ENCODE data around the gene SYCE1L. TPM values are rescaled to one million over a fixed set of nuclear protein-coding genes. Genes with fewer than 3 reads are reported as not detected.
A peak's percentile ranks its signal among the peaks of the same experiment; 100 is the strongest.
"Not testable (repeated sequence)": the region's sequence is repeated elsewhere in the genome, so short reads cannot be mapped to it uniquely, and the experiment has no call there.

SYCE1L gene, protein sequence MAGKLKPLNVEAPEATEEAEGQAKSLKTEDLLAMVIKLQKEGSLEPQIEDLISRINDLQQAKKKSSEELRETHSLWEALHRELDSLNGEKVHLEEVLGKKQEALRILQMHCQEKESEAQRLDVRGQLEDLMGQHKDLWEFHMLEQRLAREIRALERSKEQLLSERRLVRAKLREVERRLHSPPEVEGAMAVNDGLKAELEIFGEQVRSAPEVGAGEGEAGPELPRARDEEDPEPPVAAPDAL
- polyA plus RNA-seq (2013, experiment 1 of 2; ENCODE audit: insufficient read length) = 0.33 TPM
- 0.65 TPM for polyA plus RNA-seq (2013, experiment 2 of 2; ENCODE audit: insufficient read length)

DNA sequence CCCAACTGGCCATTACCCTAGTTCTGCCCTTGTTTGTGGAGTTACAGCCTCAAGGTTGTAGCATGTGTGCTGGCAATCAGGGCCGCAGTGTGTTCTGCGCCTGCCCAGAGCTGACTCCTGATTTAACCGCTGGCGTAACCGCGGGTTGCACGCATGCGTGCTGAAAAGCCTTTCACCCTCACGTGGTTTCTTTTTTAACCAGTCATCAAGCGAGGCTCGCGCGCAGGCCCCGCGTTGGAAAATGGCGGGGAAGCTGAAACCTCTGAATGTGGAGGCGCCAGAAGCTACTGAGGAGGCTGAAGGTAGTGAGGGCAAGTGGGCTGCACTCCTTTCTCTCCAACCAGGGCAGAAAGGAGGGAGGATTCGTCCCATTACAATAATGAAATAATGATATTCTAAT is at the start of gene SYCE1L:
TSS of gene SYCE1L (plus strand) at position 198 of the 400 bp plus-strand sequence. CDS start at position 242, 44 bp downstream.
- no peak for DNase-seq

DNA sequence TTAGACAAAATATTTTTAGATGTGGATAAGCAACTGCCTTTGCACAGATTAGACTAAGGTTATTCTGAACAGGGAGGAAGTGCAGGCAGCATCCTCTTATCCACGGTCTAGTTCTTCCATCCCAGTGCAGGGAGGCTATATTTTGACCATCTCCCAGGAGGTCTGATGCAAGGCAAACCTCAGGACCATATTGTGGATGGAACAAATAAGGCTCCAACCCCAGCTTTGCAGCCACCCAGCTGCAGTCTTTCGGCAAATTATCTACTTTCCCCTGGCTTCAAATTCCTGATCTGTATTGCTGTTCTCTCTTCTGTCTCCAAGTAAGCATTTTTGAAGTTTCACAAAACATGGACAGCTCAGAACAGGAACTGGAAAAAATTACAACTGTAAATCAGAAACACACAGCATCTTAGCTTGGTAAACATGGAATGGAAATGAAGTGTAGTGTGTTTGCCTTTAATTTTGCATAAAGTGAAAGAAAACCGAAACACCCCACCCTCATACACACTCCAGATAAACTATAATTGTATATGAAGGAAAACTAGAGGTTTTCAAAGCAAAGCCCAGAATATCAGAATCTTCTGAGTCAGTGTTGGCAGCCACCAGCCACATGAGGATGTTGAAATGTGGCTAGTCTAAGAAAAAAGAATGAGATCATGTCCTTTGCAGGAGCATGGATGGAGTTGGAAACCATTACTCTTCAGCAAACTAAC is 41.7 kb upstream of the SYCE1L start:
- DNase-seq = no peak

GRCh38 chr16:77158293-77158692 is 40.9 kb upstream of the SYCE1L start:
- DNase-seq = no peak

GRCh38 chr16:77165006-77165405 is 34.2 kb upstream of the SYCE1L start:
- DNase-seq = no peak

- DNase-seq = not testable (repeated sequence)
Measured at GRCh38 chr16:77165536-77166236, 33.5 kb upstream of the SYCE1L start.

GRCh38 chr16:77166726-77167125 is 32.5 kb upstream of the SYCE1L start:
- no peak for DNase-seq

DNA sequence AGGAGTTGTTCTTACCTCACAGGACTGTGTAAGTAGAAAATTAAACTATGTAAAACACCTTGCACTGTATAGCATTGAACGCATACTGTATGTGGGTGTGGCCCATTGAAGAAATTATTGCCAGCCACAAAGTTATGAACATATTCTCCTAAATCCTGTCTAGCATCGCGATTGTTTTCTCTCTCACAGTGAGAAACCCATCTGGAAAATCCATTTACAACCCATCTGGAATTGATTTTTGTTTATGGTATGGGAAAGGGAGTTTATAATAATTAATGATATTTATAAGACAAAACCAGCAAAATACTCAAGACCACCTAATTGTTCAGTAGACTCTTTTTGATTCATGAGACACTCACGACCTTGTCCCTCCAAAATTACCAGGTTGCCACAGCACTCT is 30.3 kb upstream of the SYCE1L start:
- DNase-seq = no peak

DNA sequence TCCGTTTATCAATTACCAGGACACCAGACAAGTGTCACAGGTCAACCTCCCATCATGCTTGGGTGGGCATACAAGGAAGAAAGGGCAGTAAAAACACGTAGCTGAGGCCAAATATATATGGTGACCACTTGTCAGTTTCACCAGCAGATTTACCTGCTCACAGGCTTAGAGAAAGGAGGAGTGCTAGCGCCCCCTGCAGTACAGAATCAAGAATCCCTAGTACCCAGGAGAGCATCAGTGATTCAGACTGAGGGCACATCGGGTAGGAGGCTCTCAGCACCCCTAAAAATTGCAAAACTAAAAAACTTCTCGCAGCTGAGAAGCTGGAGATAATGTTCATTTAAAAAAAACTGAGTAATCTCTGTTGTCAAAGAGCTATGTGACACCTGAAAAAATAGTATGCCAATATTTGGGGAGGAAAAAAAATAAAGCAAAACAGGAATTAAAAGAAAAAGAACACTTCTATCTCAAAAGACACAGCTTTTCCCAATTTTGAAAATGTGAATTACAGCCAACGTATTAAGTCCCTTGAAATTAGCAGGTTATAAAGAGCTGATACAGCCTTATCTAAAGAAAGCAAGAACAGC is 29.5 kb upstream of the SYCE1L start:
- peak; percentile 20 for DNase-seq

GRCh38 chr16:77170805-77171204 is 28.4 kb upstream of the SYCE1L start:
- no peak for DNase-seq

DNA sequence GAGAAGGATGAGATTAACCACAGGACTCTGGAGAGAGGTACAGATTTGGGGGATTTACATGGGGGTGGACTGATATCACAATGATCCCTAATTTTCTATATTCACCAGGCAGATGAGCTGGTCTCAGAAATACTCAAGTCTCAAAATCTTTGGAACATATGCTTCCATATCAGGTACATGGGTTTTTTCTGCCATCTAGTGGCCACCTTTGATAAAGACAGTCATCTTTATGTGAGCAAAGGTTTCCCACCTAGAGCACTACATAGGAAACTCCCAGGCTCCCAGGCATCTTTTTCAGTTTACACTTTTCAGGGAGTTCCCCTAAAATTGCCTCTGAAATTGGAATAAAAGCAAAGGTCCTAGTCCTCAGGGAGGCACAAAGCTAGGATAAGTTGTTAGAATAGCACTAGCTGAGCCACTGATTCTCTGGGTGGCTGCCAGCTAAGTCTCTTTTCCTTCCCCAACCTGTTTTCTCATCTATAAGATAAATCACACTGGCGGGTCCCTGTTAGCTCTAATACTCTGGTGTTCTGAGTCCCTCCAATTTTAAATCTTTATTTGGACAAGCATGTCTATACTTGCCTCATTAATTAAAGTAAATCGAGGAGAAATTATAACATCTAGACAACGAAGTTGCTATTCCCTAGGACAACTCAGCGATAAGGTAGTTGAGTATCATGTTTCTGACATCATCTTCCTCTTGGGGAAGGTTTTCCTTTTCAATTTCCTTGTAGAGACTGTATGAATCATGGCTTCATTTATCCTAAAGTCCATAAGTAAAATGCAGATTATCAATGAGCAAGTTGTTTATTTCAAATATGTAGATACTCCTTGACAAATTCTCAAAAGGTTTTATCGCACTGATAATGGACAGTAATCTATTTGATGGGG is 27.2 kb upstream of the SYCE1L start:
- peak; percentile 53 for DNase-seq

DNA sequence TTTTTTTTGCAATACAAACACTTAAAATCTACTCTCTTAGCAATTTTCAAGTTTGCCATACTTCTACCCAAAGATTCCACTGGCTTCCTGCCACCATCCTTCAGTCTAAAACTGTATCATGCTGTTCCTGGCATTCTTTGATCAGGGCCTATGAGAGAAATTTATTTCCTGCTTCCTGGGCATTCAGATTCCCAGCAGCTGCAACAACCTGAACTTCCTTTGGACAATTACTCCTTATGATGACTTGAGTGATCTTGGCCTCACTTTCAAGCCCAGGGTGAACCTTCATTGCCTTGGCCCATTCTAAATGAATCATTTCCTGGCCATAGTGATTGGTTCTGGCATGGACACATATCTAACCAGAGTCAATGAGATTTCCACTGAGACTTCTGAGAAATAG is 26.3 kb upstream of the SYCE1L start:
- DNase-seq = no peak

DNA sequence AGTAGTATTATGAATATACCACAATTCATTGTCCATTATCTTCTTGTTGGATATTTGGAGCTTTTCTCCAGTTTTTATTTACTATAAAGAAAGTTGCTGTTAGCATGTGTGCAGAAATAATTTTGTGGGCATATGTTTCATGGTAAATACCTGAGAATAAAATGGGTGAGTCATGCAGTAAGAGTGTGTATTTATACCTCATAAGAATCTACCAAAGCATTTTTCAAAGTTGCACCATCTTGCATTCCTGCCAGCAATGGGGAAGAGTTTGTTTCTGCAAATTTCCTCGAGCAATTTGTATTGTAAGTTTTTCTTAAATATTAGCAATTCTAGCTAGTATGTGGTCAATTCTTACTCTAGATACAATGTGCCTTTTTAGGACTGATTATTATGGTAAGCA is 16.1 kb upstream of the SYCE1L start:
- peak; percentile 6 for DNase-seq

DNA sequence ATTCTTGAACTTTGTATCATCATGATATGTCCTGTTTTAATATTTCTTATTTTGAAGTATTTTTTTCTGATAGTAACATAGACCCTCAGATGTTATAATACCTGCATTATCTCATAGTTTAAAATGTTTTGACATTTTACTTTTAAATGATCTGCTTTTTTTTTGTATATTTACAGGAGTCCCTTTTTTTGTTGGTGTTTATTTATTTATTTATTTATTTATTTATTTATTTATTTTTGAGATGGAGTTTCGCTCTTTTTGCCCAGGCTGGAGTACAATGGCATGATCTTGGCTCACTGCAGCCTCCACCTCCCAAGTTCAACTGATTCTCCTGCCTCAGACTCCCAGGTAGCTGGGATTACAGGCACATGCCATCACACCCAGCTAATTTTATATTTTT is 12.9 kb upstream of the SYCE1L start:
- DNase-seq = not testable (repeated sequence)

DNA sequence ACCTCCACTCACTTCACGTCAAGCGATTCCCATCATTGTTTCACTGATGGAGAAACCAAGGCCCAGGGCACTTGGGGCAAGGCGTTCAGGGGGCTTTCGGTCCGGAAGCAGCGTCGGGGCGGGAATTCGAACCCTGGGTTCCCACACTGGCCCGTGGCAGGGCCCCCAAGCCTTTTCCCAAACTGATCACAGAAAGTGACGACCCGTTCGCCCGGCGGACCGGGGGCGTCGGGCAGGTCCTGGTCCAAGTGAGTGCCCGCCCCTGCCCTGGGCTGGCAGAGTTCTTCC is 9.1 kb upstream of the SYCE1L start:
- no peak for DNase-seq

GRCh38 chr16:77190478-77191258 is 8.5 kb upstream of the SYCE1L start, which contains the start of gene MON1B:
Gene MON1B (plus strand): TSS chr16:77191190. CDS start chr16:77191486, 296 bp downstream.
- DNase-seq = peak; percentile 99

- DNase-seq = no peak
Measured at GRCh38 chr16:77191259-77191969, 7.8 kb upstream of the SYCE1L start.

- DNase-seq = no peak
Measured at GRCh38 chr16:77193377-77193776, 5.8 kb upstream of the SYCE1L start.

GRCh38 chr16:77194295-77195231 is 4.6 kb upstream of the SYCE1L start:
- DNase-seq = no peak

GRCh38 chr16:77195411-77195810 is 3.8 kb upstream of the SYCE1L start:
- DNase-seq = no peak
